SK-N-MC (cell line): ENCODE measurements around the gene PACS2.

Source experiments
- DNase-seq: peaks from one replicate; pipeline ENCODE4 v3.0.0-alpha.2; 2011; ENCODE audit warnings: low read depth, low spot score
- H3K27ac ChIP-seq: fragments of 200-600 bp; sonication (generic); 2 replicates; pipeline ENCODE4 v1.5.1; 2016; ENCODE audit warnings: mixed run types
- H3K36me3 ChIP-seq: fragments of 200-600 bp; sonication (generic); 2 replicates; pipeline ENCODE4 v1.6.1; 2017; ENCODE audit warnings: antibody characterized with exemption, low read length, mixed read lengths; ENCODE audit not compliant: insufficient read depth
- H3K4me3 ChIP-seq: fragments of 200-600 bp; sonication (generic); 2 replicates; pipeline ENCODE4 v1.5.1; 2016
- H3K9ac ChIP-seq: fragments of 200-600 bp; sonication (generic); 2 replicates; pipeline ENCODE4 v1.8.0; 2017; ENCODE audit warnings: mixed run types, mixed read lengths; ENCODE audit not compliant: insufficient read length
- H3K9me3 ChIP-seq: fragments of 200-600 bp; sonication (generic); 2 replicates; pipeline ENCODE4 v1.6.1; 2017; ENCODE audit warnings: low read depth, mild to moderate bottlenecking, antibody characterized with exemption, low read length, moderate library complexity, mixed read lengths
- EZH2 ChIP-seq: fragments of 200-600 bp; sonication (generic); IDR thresholded peaks from one replicate; pipeline ENCODE4 v1.6.1; 2017; ENCODE audit warnings: antibody characterized with exemption
- FOXP2 ChIP-seq: optimal IDR thresholded peaks from 2 replicates; pipeline ENCODE3; 2011; ENCODE audit warnings: mild to moderate bottlenecking, moderate library complexity; ENCODE audit not compliant: insufficient read depth; ENCODE audit errors: extremely low read length, control extremely low read depth
- POLR2AphosphoS5 ChIP-seq: IDR thresholded peaks from 2 replicates; pipeline ENCODE4 v1.6.1; 2012; ENCODE audit warnings: mild to moderate bottlenecking, low read depth, low read length, borderline replicate concordance

Gene PACS2

DNA sequence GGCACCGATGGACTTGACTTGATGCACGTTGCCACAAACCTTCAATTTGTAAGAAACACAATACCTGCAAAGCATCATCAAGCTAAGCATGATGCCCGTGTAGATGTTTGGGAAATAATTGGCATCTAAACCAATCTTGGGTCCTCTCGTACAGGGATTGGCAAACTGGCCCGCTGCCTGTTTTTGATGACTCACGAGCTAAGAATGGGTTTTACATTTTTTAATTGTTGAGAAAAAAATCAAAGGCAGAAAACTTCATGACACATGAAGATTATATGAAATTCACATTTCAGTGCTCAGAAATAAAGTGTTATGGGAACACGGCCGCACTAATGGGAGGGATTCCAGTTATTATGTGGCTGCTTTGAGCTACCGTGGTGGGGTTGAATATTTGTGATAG is 116.0 kb downstream of the PACS2 start:
- Histone ChIP-seq H3K9me3 (no peaks in the 10 kb centered on the region), H3K36me3 (peaks cover 59% of the 10 kb centered on the region), H3K4me3 (no peak overlapping the region), H3K27ac (no peak overlapping the region), H3K9ac (no peak overlapping the region)
- no peak for TF ChIP-seq POLR2AphosphoS5
- no peak for TF ChIP-seq FOXP2
- TF ChIP-seq EZH2, result no peak
- DNase-seq, result no peak

DNA sequence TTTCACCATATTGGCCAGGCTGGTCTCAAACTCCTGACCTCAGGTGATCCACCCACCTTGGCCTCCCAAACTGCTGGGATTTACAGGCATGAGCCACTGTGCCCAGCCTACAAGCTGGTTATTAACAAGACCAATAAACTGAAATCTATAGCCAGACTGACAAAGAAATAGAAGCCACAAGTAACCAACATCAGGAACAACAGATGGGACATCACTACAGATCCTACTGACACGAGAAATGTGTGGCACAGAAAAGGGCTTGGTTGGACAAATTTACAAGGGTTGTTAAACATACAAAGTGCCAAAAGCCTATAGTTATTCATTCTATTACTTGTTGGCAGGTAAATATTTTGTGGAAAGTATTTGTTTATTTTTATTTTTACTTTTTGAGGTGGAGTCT is 116.7 kb downstream of the PACS2 start:
- no peak for TF ChIP-seq POLR2AphosphoS5
- TF ChIP-seq FOXP2, result no peak
- TF ChIP-seq EZH2, result no peak
- H3K9ac ChIP-seq, result no peak overlapping the region
- no peak overlapping the region for H3K4me3 ChIP-seq
- peaks cover 55% of the 10 kb centered on the region for H3K36me3 ChIP-seq
- H3K9me3 ChIP-seq, result no peaks in the 10 kb centered on the region
- no peak for DNase-seq
- no peak overlapping the region for H3K27ac ChIP-seq

DNA sequence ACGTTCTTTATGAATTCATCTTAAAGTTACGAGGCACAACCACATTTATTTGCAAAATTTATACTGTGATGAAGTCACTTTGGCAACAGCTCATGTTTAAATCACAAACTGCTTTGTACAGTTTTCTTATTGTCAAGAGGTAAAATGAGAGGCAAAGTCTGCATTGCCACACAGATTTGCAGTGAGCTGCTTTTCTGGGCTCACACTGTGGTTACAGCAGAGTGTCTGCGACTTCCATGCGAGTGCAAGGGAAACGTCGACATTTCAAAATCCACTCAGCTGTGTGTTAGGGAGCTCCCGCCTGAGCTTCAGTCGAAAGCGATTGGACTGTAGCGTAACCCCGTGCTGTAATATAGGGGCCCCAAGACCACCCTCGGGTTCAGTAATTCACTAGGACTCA is 118.1 kb downstream of the PACS2 start:
- H3K9ac ChIP-seq, result no peak overlapping the region
- peak overlapping the region; percentile 7; the same call in 1 of the 2 replicates for H3K27ac ChIP-seq
- peaks cover 49% of the 10 kb centered on the region for H3K36me3 ChIP-seq
- H3K4me3 ChIP-seq, result no peak overlapping the region
- H3K9me3 ChIP-seq, result no peaks in the 10 kb centered on the region
- TF ChIP-seq POLR2AphosphoS5, result no peak
- TF ChIP-seq EZH2, result no peak
- no peak for TF ChIP-seq FOXP2
- DNase-seq, result no peak

DNA sequence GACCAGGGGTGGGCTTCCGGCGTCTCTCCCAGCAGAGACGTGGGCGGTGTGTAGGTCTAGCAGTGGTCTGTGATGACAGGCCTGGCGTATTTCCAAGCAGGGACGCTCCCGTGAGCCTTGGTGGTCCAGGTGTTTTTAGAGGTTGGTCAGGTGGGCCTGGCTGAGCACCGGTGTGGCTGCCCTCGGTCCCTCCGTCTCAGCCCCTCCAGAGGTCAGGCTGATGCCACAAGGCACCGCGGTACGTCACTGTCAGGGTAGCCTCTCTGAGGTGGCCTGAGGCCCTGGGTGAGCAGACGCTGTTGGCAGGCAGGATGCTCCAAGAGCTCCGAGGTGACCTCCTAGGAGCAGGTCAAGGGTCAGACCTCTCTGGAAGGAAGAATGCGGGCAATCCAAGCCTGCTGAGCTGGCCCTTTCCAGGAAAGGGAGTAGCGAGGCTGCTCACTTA is 118.6 kb downstream of the PACS2 start:
- Histone ChIP-seq H3K27ac (no peak overlapping the region), H3K9me3 (no peaks in the 10 kb centered on the region), H3K36me3 (peaks cover 45% of the 10 kb centered on the region), H3K9ac (no peak overlapping the region), H3K4me3 (no peak overlapping the region)
- no peak for DNase-seq
- TF ChIP-seq EZH2 (no peak), FOXP2 (no peak), POLR2AphosphoS5 (no peak; the same call in 1 of the 2 replicates)

DNA sequence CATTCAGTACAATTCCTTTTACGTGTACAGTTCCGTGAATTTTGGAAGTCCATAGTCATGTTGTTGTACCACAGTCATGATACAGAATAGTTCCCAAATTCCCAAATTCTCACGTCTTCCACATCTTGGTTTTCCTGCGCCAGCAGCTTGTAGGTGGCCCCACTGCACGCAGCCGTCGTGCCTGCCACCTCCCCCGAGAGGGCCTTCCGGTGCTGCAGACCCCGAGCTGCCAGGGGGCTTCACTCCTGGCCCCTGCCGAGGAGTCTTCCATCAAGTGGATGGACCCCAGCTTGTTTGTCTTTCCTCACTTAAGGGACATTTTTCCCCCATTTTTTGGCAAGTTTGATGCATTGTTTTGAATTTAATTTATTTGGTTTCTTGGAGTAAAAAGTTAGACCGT is 121.9 kb downstream of the PACS2 start:
- TF ChIP-seq FOXP2 (no peak), POLR2AphosphoS5 (no peak), EZH2 (no peak)
- no peak for DNase-seq
- Histone ChIP-seq H3K9me3 (no peaks in the 10 kb centered on the region), H3K9ac (no peak overlapping the region), H3K4me3 (no peak overlapping the region), H3K36me3 (peaks cover 21% of the 10 kb centered on the region), H3K27ac (no peak overlapping the region)

DNA sequence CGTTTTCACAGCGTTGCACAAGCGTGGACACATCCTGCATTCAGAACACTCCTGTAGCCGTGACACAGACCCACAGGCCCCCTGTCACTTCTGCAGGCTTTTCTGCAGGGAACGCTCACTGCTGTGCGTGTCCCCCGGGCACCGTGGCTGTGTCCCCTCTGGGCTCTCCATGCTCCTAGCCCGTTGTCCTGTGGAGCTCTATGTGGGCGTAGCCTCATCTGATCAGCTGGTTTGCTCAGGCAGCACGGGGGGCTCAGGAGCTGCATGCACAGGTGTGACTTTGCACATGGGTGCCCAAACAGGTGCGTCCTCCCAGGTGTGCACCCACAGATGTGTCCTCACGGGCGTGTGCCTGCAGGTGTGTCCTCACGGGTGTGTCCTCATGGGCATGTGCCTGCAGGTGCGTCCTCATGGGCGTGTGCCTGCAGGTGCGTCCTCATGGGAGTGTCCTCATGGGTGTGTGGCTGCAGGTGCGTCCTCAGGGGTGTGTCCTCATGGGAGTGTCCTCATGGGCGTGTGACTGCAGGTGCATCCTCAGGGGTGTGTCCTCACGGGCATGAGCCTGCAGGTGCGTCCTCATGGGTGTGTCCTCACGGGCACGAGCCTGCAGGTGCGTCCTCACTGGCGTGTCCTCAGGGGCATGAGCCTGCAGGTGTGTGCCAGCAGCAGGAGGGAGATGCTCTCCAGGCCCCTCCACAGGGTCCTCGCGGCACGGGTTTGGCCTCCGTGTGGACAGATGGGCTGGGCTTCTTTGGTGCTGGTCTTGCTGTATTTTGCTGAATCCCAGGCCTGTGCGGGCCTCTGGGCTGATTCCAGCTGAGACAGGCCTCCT is 122.6 kb downstream of the PACS2 start:
- no peak overlapping the region for H3K4me3 ChIP-seq
- H3K9ac ChIP-seq, result no peak overlapping the region
- H3K36me3 ChIP-seq, result peaks cover 22% of the 10 kb centered on the region
- H3K27ac ChIP-seq, result no peak overlapping the region
- no peaks in the 10 kb centered on the region for H3K9me3 ChIP-seq
- DNase-seq, result no peak
- TF ChIP-seq POLR2AphosphoS5, result peak; percentile 9; the same call in 1 of the 2 replicates
- no peak for TF ChIP-seq FOXP2

DNA sequence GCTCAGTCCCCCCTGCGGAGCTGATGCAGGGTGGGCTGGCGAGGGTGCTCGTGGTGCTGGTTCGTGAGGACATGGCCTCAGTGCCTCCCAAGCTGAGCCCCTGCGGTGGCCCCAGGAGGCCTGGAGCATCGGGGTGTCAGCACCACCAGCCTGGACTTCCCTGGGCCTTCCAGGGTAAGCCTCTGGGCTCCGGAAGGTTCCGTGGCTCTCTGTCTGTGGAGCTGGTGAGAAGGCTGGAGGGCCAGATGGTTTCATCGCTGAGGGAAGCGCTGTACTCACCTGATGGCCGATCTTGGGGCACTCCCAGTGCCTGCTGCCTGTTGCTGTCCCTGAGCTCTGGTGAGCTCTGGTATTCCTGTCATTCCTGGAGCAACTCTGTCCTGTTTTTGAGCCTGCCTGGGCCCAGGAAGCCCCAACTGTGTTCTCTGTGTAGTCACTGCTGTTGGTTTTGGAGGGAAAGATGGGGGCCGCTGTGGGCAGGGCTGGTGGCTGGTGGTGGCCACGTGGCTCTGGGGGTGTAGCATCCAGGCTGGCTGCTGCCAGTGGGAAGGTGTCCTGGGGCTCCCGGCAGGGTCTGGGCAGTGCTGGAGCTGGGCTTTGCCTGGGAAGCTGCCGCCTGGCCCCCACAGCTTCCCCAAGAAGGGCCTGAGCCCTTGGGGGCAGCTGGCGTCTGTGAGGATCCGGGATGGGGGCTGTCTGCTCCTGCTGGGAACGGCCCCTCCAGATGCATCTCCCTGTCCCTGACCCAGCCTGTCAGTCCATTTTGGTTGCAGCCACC is 123.4 kb downstream of the PACS2 start:
- no peak for TF ChIP-seq FOXP2
- no peak for TF ChIP-seq EZH2
- TF ChIP-seq POLR2AphosphoS5, result no peak
- H3K36me3 ChIP-seq, result peaks cover 22% of the 10 kb centered on the region
- DNase-seq, result no peak
- H3K27ac ChIP-seq, result no peak overlapping the region
- no peak overlapping the region for H3K4me3 ChIP-seq
- H3K9ac ChIP-seq, result no peak overlapping the region
- no peaks in the 10 kb centered on the region for H3K9me3 ChIP-seq

DNA sequence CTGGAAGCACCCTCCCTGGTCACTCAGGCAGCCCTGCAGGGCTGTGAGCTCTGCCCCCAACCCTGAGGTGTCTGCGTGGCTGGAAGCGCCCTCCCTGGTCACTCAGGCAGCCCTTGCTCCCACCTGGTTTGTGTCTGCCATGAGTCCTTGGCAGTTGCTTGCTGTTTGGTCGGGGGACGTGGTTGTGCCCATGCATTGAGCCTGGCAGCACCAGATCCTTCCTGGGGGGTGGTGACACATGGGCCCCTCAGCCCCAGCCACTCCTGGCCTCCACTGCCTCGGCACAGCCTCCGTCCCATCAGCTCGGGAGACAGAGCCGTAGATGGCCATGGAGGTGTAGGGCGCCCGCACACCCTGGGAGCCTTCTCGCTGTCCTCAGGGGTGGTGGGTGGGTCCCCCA is 124.6 kb downstream of the PACS2 start:
- Histone ChIP-seq H3K4me3 (no peak overlapping the region), H3K27ac (no peak overlapping the region), H3K9ac (no peak overlapping the region), H3K9me3 (no peaks in the 10 kb centered on the region), H3K36me3 (peaks cover 22% of the 10 kb centered on the region)
- no peak for TF ChIP-seq FOXP2
- no peak for TF ChIP-seq EZH2
- no peak for TF ChIP-seq POLR2AphosphoS5
- DNase-seq, result no peak
